Fibroblast of mammary gland (primary cell): ENCODE measurements around the gene BTBD7.
A peak's percentile ranks its signal among the peaks of the same experiment; 100 is the strongest.

Experiments
- DNase-seq: peaks from one replicate; pipeline ENCODE4 v3.0.0-alpha.2; 2010; ENCODE audit warnings: low read depth
- H3K4me3 ChIP-seq: 2 replicates; pipeline ENCODE4 v1.5.1; 2011; ENCODE audit warnings: low read depth, mild to moderate bottlenecking, low read length, moderate library complexity; ENCODE audit not compliant: control insufficient read depth
- CTCF ChIP-seq: conservative IDR thresholded peaks from 2 replicates; pipeline ENCODE4 v1.5.1; 2011; ENCODE audit warnings: low read depth, low read length, inconsistent platforms; ENCODE audit not compliant: control insufficient read depth, insufficient read depth

The BTBD7 gene

GRCh38 chr14:93206793-93207467 is 125.9 kb downstream of the BTBD7 start, which contains the start of the genes GON7 and UBR7:
GON7 (minus strand) TSS chr14:93207065; CDS start chr14:93207037, 28 bp downstream.
UBR7 (plus strand) TSS chr14:93207256; CDS start chr14:93207292, 36 bp downstream.
- H3K4me3 ChIP-seq, result peak within 1 kb of the TSS; percentile 89
- peak; percentile 96 for DNase-seq
- no peak for TF ChIP-seq CTCF

GRCh38 chr14:93201155-93201704 is 131.6 kb downstream of the BTBD7 start:
- no peak for DNase-seq
- H3K4me3 ChIP-seq, result no peak overlapping the region
- no peak for TF ChIP-seq CTCF

- no peak for TF ChIP-seq CTCF
- no peak for DNase-seq
Measured at GRCh38 chr14:93200553-93200952, 132.3 kb downstream of the BTBD7 start.

GRCh38 chr14:93199031-93199430 is 133.8 kb downstream of the BTBD7 start:
- no peak overlapping the region for H3K4me3 ChIP-seq
- no peak for TF ChIP-seq CTCF
- no peak for DNase-seq

More at GRCh38 chr14:93200553-93200952, 132.3 kb downstream of the BTBD7 start:
- no peak overlapping the region for H3K4me3 ChIP-seq

GRCh38 chr14:93195316-93195999 is 137.4 kb downstream of the BTBD7 start:
- no peak for DNase-seq
- TF ChIP-seq CTCF, result no peak
- no peak overlapping the region for H3K4me3 ChIP-seq
